GM23338 (cell line): Measurements from ENCODE around the gene RBM34. TPM values are rescaled to one million over a fixed set of nuclear protein-coding genes. Genes with fewer than 3 reads are reported as not detected.

Source experiments
- ATAC-seq: fragments of 200-7000 bp; cut with Tn5 transposase; 3 replicates; pipeline ENCODE4 v1.9.1; 2020
- DNase-seq: peaks from one replicate; pipeline ENCODE4 v3.0.0-alpha.2; 2015; ENCODE audit warnings: low spot score
- H2AFZ ChIP-seq: fragments of 200-600 bp; sonication (generic); 2 replicates; pipeline ENCODE4 v1.8.0; 2016; ENCODE audit warnings: antibody characterized with exemption, mild to moderate bottlenecking, moderate library complexity
- H3F3A ChIP-seq: fragments of 200-600 bp; sonication (generic); replicated peaks from 2 replicates; pipeline ENCODE4 v1.8.0; 2017; ENCODE audit warnings: antibody characterized with exemption, mixed run types, low read depth
- H3K27ac ChIP-seq: fragments of 200-600 bp; sonication (generic); 2 replicates; pipeline ENCODE4 v1.6.1; 2016; ENCODE audit warnings: low read depth
- H3K27me3 ChIP-seq: fragments of 200-600 bp; sonication (generic); 2 replicates; pipeline ENCODE4 v1.8.0; 2016; ENCODE audit warnings: mild to moderate bottlenecking, mixed run types, moderate library complexity; ENCODE audit not compliant: insufficient read depth
- H3K36me3 ChIP-seq: fragments of 200-600 bp; sonication (generic); 2 replicates; pipeline ENCODE4 v1.8.0; 2016; ENCODE audit warnings: mild to moderate bottlenecking; ENCODE audit not compliant: insufficient read depth
- H3K4me1 ChIP-seq: fragments of 200-600 bp; sonication (generic); 2 replicates; pipeline ENCODE4 v1.8.0; 2016; ENCODE audit warnings: mild to moderate bottlenecking, moderate library complexity; ENCODE audit not compliant: insufficient read depth
- H3K4me2 ChIP-seq: fragments of 200-600 bp; sonication (generic); 2 replicates; pipeline ENCODE4 v1.7.1; 2017; ENCODE audit warnings: mixed run types
- H3K4me3 ChIP-seq: fragments of 200-600 bp; sonication (generic); 2 replicates; pipeline ENCODE4 v1.6.1; 2016; ENCODE audit warnings: mixed run types
- H3K79me2 ChIP-seq: fragments of 200-600 bp; sonication (generic); replicated peaks from 2 replicates; pipeline ENCODE4 v1.8.0; 2017; ENCODE audit warnings: mild to moderate bottlenecking; ENCODE audit not compliant: insufficient read depth
- H3K9me2 ChIP-seq: fragments of 200-600 bp; sonication (generic); 2 replicates; pipeline ENCODE4 v1.8.0; 2017; ENCODE audit not compliant: insufficient read depth
- H4K20me1 ChIP-seq: fragments of 200-600 bp; sonication (generic); replicated peaks from 2 replicates; pipeline ENCODE4 v1.8.0; 2017; ENCODE audit warnings: mild to moderate bottlenecking; ENCODE audit not compliant: insufficient read depth
- H3K27ac Mint-ChIP-seq: 2 replicates; pipeline ENCODE4 v1.8.0; 2020; ENCODE audit warnings: inconsistent platforms, mild to moderate bottlenecking, moderate library complexity, mixed read lengths
- H3K27me3 Mint-ChIP-seq: 3 replicates; pipeline ENCODE4 v1.8.0; 2022; ENCODE audit warnings: low read depth, mild to moderate bottlenecking, moderate library complexity, mixed read lengths, inconsistent platforms; ENCODE audit not compliant: insufficient read depth, poor library complexity
- H3K36me3 Mint-ChIP-seq: 3 replicates; pipeline ENCODE4 v1.8.0; 2021; ENCODE audit warnings: low read depth, mild to moderate bottlenecking, inconsistent platforms, moderate library complexity, mixed read lengths
- H3K4me1 Mint-ChIP-seq: 3 replicates; pipeline ENCODE4 v1.8.0; 2020; ENCODE audit warnings: mild to moderate bottlenecking, inconsistent platforms, mixed read lengths
- H3K4me3 Mint-ChIP-seq: 3 replicates; pipeline ENCODE4 v1.8.0; 2021; ENCODE audit warnings: moderate library complexity, mild to moderate bottlenecking, inconsistent platforms, mixed read lengths
- H3K9me3 Mint-ChIP-seq: 3 replicates; pipeline ENCODE4 v1.8.0; 2020; ENCODE audit warnings: moderate library complexity, mild to moderate bottlenecking, inconsistent platforms, mixed read lengths
- CTCF ChIP-seq, 2 experiments: fragments of 200-600 bp in 1 of 2; sonication (generic) in 1 of 2; conservative IDR thresholded peaks; 2 replicates each; pipeline versions ENCODE4 v1.5.1 to v1.6.1; 2016 to 2017; ENCODE audit warnings: antibody characterized with exemption in 2 of 2, low read depth in 2 of 2, mild to moderate bottlenecking in 2 of 2, moderate library complexity in 1 of 2
- ETS1 ChIP-seq: IDR thresholded peaks from 2 replicates; pipeline ENCODE4 v1.6.1; 2016; ENCODE audit warnings: antibody characterized with exemption
- EZH2 ChIP-seq: fragments of 200-600 bp; sonication (generic); IDR thresholded peaks from one replicate; pipeline ENCODE4 v1.8.0; 2017; ENCODE audit warnings: antibody characterized with exemption, mild to moderate bottlenecking, low read depth; ENCODE audit not compliant: unreplicated experiment
- EZH2phosphoT487 ChIP-seq: fragments of 200-600 bp; sonication (generic); IDR thresholded peaks from one replicate; pipeline ENCODE4 v1.8.1; 2018; ENCODE audit warnings: antibody characterized with exemption; ENCODE audit not compliant: unreplicated experiment
- JUNB ChIP-seq: IDR thresholded peaks from one replicate; pipeline ENCODE4 v1.6.1; 2016; ENCODE audit warnings: antibody characterized with exemption; ENCODE audit not compliant: unreplicated experiment
- NANOG ChIP-seq: IDR thresholded peaks from 2 replicates; pipeline ENCODE4 v1.6.1; 2016; ENCODE audit warnings: antibody characterized with exemption, borderline replicate concordance
- POLR2AphosphoS5 ChIP-seq: IDR thresholded peaks from 2 replicates; pipeline ENCODE4 v1.6.1; 2016; ENCODE audit warnings: antibody characterized with exemption, low read depth
- REST ChIP-seq: IDR thresholded peaks from one replicate; pipeline ENCODE4 v1.6.1; 2018; ENCODE audit warnings: antibody characterized with exemption; ENCODE audit not compliant: unreplicated experiment
- STAT1 ChIP-seq: IDR thresholded peaks from one replicate; pipeline ENCODE4 v1.6.1; 2016; ENCODE audit warnings: antibody characterized with exemption; ENCODE audit not compliant: unreplicated experiment
- ZNF114 ChIP-seq: fragments of 250-450 bp; sonication (Bioruptor Pico); IDR thresholded peaks from 2 replicates; pipeline ENCODE4 v1.5.0; 2020; ENCODE audit warnings: mild to moderate bottlenecking, moderate library complexity
- ZNF331 ChIP-seq: fragments of 250-450 bp; sonication (Bioruptor Pico); IDR thresholded peaks from 2 replicates; pipeline ENCODE4 v1.5.0; 2020; ENCODE audit warnings: low read depth, mild to moderate bottlenecking, moderate library complexity
- polyA plus RNA-seq: library from polyadenylated mRNA; unstranded; fragments of >200 nt; fragmentation: Nextera tagmentation; extraction: Ambion mirVana; gene quantifications from 2 replicates; pipeline ENCODE4 v1.2.1, GENCODE V29; 2016
- total RNA-seq: library from RNA; depleted of rRNA; stranded (reverse); fragments of >200 nt; shearing (Covaris generic); gene quantifications from 2 replicates; pipeline ENCODE4 v1.2.3, GENCODE V29; 2014

RBM34 gene
- total and polyA plus RNA-seq, 2 experiments from 2014 or later = 51.8 to 177 TPM

- H3K9me2 ChIP-seq = no peaks in the 10 kb centered on the region
- no peaks in the 10 kb centered on the region for H3K9me3 Mint-ChIP-seq
- no peaks in the 10 kb centered on the region for H4K20me1 ChIP-seq
- H3K27me3 Mint-ChIP-seq = peaks cover 1% of the 10 kb centered on the region
- H3K36me3 Mint-ChIP-seq = peaks cover 20% of the 10 kb centered on the region
- H3K4me1 Mint-ChIP-seq = peaks cover 8% of the 10 kb centered on the region
- H3K4me2 ChIP-seq = no peak overlapping the region
- no peaks in the 10 kb centered on the region for H3K79me2 ChIP-seq
- no peaks in the 10 kb centered on the region; the same call in 1 of the 2 replicates for H3F3A ChIP-seq
- H3K4me3 Mint-ChIP-seq = no peak overlapping the region
- no peak for TF ChIP-seq POLR2AphosphoS5
- no peak for TF ChIP-seq ZNF114
- no peak for TF ChIP-seq ZNF331
- TF ChIP-seq EZH2 = no peak
- no peak overlapping the region for H3K4me3 ChIP-seq
- no peaks in the 10 kb centered on the region for H3K27me3 ChIP-seq
- H3K27ac ChIP-seq = no peak overlapping the region
- H2AFZ ChIP-seq = no peak overlapping the region
- H3K27ac Mint-ChIP-seq = no peak overlapping the region
- no peak; the same call in 2 of the 3 replicates for ATAC-seq
- H3K36me3 ChIP-seq = no peaks in the 10 kb centered on the region
- no peak for DNase-seq
- 0 out of 2 replicates have a peak, but pooled peaks cover 8% of the 10 kb centered on the region for H3K4me1 ChIP-seq
Observed at GRCh38 chr1:235207209-235207565, 46.1 kb upstream of the RBM34 start.

GRCh38 chr1:235206533-235207208, 45.6 kb upstream of the RBM34 start:
- DNase-seq (no peak), ATAC-seq (no peak)
- no peaks in the 10 kb centered on the region for H3K27me3 ChIP-seq
- H3K4me3 Mint-ChIP-seq = no peak overlapping the region; the same call in 2 of the 3 replicates
- no peak for TF ChIP-seq ETS1
- no peak for TF ChIP-seq CTCF (conservative IDR thresholded peaks at IDR 0.05; ENCODE audit: low read depth in 2 of 2)
- no peak for TF ChIP-seq EZH2phosphoT487
- peaks cover 15% of the 10 kb centered on the region for H3K36me3 Mint-ChIP-seq
- H3K36me3 ChIP-seq = no peaks in the 10 kb centered on the region
- H3K27ac Mint-ChIP-seq = no peak overlapping the region
- peaks cover 1% of the 10 kb centered on the region for H3K27me3 Mint-ChIP-seq
- H3K4me2 ChIP-seq = no peak overlapping the region
- H3K4me1 ChIP-seq = 0 out of 2 replicates have a peak, but pooled peaks cover 8% of the 10 kb centered on the region
- H3K4me1 Mint-ChIP-seq = peaks cover 8% of the 10 kb centered on the region
- no peaks in the 10 kb centered on the region for H3K9me2 ChIP-seq
- H2AFZ ChIP-seq = no peak overlapping the region
- no peaks in the 10 kb centered on the region; the same call in 1 of the 2 replicates for H3F3A ChIP-seq
- H3K79me2 ChIP-seq = no peaks in the 10 kb centered on the region
- H3K27ac ChIP-seq = no peak overlapping the region
- no peak overlapping the region for H3K4me3 ChIP-seq
- H3K9me3 Mint-ChIP-seq = no peaks in the 10 kb centered on the region
- H4K20me1 ChIP-seq = no peaks in the 10 kb centered on the region

- H3K36me3 ChIP-seq = no peaks in the 10 kb centered on the region
- no peaks in the 10 kb centered on the region for H3K27me3 ChIP-seq
- H3K4me1 Mint-ChIP-seq = peaks cover 8% of the 10 kb centered on the region
- no peak for TF ChIP-seq REST
- no peak for TF ChIP-seq STAT1
- TF ChIP-seq NANOG = no peak
- no peak for TF ChIP-seq CTCF (conservative IDR thresholded peaks at IDR 0.05; ENCODE audit: low read depth in 2 of 2)
- no peak for TF ChIP-seq EZH2
- TF ChIP-seq JUNB = no peak
- no peak for TF ChIP-seq POLR2AphosphoS5
Observed at GRCh38 chr1:235205687-235206086, 44.6 kb upstream of the RBM34 start.

More at GRCh38 chr1:235205687-235206086, 44.6 kb upstream of the RBM34 start:
- Mint-ChIP-seq H3K4me3 (no peak overlapping the region), H3K36me3 (peaks cover 14% of the 10 kb centered on the region), H3K9me3 (no peaks in the 10 kb centered on the region), H3K27ac (no peak overlapping the region), H3K27me3 (peaks cover under 1% of the 10 kb centered on the region)
- H4K20me1 ChIP-seq = no peaks in the 10 kb centered on the region
- no peaks in the 10 kb centered on the region; the same call in 1 of the 2 replicates for H3F3A ChIP-seq
- H3K4me2 ChIP-seq = no peak overlapping the region
- no peaks in the 10 kb centered on the region for H3K79me2 ChIP-seq
- H3K9me2 ChIP-seq = no peaks in the 10 kb centered on the region
- no peak for ATAC-seq
- DNase-seq = no peak
- H3K4me1 ChIP-seq = 0 out of 2 replicates have a peak, but pooled peaks cover 8% of the 10 kb centered on the region
- no peak overlapping the region for H3K4me3 ChIP-seq
- no peak overlapping the region; the same call in 1 of the 2 replicates for H3K27ac ChIP-seq
- H2AFZ ChIP-seq = no peak overlapping the region
